Measurements from ENCODE around the gene ARVCF. TPM values are rescaled to one million over a fixed set of nuclear protein-coding genes. Genes with fewer than 3 reads are reported as not detected.

Gene ARVCF
- total and polyA plus RNA-seq, 9 of the 15 experiments (the other 6 are each of a cell fraction or from before 2014, with no cell fraction given) = 0.03 to 97.4 (median 15.6) TPM

DNA sequence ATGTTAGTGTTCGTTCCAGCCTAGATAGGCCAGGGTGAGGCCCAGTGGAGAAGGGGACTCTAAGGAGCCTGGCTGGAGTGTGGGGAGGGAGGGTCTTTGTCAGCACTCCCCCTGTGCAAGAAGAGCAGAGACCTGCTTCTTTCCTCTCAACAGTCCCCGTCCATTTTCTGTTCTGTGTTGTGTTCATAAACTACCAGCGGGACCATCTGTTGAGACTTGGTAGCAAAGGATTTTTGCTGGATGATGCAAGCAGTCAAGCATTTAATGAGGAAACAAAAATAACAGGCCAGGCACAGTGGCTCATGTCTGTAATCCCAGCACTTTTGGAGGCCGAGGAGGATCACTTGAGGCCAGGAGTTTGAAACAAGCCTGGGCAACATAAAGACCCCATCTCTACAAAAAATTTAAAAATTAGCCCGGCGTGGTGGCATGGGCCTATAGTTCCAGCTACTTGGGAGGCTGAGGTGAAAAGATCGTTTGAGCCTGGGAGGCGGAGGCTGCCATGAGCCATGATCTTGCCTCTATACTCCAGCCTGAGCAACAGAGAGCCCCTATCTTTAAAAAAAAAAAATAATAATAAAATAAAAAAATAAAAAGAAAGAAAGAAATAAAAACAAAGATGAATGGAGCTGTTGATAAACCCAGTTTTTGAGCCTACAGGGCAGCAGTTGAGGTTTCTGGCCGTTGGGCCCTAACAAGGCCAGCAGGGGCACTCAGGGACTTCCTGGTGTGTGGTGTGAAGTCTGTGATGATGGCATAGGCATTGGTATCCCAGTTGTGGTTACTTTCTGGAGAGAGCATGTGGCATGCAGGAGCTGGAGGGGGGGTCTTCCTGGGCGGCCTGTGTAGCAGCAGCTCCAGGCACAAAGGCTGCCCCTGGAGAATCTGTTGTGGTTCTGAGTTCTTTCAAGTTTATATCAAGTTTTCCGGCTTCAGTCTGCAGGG, 73.3 kb downstream of the ARVCF start (continued):
- TF ChIP-seq NELFE (IDR thresholded peaks at IDR 0.05; ENCODE audit: insufficient read depth, insufficient read length) = no peak
- no peak for TF ChIP-seq TRIM24 (IDR thresholded peaks at IDR 0.05)
- TF ChIP-seq, protein P1, sequence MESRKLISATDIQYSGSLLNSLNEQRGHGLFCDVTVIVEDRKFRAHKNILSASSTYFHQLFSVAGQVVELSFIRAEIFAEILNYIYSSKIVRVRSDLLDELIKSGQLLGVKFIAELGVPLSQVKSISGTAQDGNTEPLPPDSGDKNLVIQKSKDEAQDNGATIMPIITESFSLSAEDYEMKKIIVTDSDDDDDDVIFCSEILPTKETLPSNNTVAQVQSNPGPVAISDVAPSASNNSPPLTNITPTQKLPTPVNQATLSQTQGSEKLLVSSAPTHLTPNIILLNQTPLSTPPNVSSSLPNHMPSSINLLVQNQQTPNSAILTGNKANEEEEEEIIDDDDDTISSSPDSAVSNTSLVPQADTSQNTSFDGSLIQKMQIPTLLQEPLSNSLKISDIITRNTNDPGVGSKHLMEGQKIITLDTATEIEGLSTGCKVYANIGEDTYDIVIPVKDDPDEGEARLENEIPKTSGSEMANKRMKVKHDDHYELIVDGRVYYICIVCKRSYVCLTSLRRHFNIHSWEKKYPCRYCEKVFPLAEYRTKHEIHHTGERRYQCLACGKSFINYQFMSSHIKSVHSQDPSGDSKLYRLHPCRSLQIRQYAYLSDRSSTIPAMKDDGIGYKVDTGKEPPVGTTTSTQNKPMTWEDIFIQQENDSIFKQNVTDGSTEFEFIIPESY (CRISPR knock-in tag; IDR thresholded peaks at IDR 0.05) = no peak
- no peak for TF ChIP-seq DPF2 (IDR thresholded peaks at IDR 0.05)
- TF ChIP-seq, protein P2, sequence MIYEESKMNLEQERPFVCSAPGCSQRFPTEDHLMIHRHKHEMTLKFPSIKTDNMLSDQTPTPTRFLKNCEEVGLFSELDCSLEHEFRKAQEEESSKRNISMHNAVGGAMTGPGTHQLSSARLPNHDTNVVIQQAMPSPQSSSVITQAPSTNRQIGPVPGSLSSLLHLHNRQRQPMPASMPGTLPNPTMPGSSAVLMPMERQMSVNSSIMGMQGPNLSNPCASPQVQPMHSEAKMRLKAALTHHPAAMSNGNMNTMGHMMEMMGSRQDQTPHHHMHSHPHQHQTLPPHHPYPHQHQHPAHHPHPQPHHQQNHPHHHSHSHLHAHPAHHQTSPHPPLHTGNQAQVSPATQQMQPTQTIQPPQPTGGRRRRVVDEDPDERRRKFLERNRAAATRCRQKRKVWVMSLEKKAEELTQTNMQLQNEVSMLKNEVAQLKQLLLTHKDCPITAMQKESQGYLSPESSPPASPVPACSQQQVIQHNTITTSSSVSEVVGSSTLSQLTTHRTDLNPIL (CRISPR knock-in tag; IDR thresholded peaks at IDR 0.05) = no peak
- peak; percentile 57 for TF ChIP-seq CHD7 (IDR thresholded peaks at IDR 0.05; ENCODE audit: low read depth, low read length)
- TF ChIP-seq, protein P3, sequence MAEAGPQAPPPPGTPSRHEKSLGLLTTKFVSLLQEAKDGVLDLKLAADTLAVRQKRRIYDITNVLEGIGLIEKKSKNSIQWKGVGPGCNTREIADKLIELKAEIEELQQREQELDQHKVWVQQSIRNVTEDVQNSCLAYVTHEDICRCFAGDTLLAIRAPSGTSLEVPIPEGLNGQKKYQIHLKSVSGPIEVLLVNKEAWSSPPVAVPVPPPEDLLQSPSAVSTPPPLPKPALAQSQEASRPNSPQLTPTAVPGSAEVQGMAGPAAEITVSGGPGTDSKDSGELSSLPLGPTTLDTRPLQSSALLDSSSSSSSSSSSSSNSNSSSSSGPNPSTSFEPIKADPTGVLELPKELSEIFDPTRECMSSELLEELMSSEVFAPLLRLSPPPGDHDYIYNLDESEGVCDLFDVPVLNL (CRISPR knock-in tag; IDR thresholded peaks at IDR 0.05; ENCODE audit: low read depth) = no peak
- TF ChIP-seq SIX5 (IDR thresholded peaks at IDR 0.05; ENCODE audit: borderline replicate concordance in 1 of 2, insufficient read depth in 1 of 2, low read depth in 1 of 2, low read length in 2 of 2) = no peak
- TF ChIP-seq CBFB (CRISPR knock-in tag; IDR thresholded peaks at IDR 0.05) = no peak
- TF ChIP-seq ZNF224 (CRISPR knock-in tag; IDR thresholded peaks at IDR 0.05) = no peak

All from K562 (cell line).